Prostate gland (tissue), 2 donors: Measurements from ENCODE around the gene ST6GALNAC3.

Source experiments
- POLR2AphosphoS5 ChIP-seq: sonication (generic); formaldehyde crosslinking; IDR thresholded peaks from one replicate; pipeline ENCODE4 v1.6.1; 2017; ENCODE audit warnings: antibody characterized with exemption
- TF ChIP-seq, protein P1 (sequence below), 4 experiments: fragments of 200-600 bp in 2 of 4; fragments of 450-650 bp in 2 of 4; sonication (generic) in 2 of 4; IDR thresholded peaks; 1 replicate in 3 of 4; 2 replicates in 1 of 4; pipeline ENCODE4 v1.5.1; 2016 to 2019; ENCODE audit warnings: antibody characterized with exemption in 4 of 4, mild to moderate bottlenecking in 2 of 4, moderate library complexity in 2 of 4

DNA sequence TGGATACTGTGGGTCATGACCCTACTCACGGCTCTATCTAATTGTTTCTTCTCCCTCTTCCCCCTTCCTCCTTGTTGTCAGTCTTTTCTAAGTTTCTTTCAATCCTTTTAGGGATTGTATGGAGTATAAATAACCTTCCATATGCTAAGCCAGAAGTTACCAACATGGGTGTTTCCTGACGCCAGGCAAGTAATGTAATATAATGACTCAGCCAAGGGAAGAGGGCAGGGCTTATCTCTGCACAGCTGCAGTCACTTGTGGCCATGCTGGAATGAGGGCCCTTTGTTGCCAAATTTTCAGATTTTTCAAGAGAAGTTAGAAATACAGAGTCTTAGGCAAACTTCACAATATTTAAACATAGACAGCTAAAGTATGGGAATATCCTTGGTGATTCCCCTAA, 194.6 kb downstream of the ST6GALNAC3 start:
- no peak for TF ChIP-seq POLR2AphosphoS5
- TF ChIP-seq, protein P1, sequence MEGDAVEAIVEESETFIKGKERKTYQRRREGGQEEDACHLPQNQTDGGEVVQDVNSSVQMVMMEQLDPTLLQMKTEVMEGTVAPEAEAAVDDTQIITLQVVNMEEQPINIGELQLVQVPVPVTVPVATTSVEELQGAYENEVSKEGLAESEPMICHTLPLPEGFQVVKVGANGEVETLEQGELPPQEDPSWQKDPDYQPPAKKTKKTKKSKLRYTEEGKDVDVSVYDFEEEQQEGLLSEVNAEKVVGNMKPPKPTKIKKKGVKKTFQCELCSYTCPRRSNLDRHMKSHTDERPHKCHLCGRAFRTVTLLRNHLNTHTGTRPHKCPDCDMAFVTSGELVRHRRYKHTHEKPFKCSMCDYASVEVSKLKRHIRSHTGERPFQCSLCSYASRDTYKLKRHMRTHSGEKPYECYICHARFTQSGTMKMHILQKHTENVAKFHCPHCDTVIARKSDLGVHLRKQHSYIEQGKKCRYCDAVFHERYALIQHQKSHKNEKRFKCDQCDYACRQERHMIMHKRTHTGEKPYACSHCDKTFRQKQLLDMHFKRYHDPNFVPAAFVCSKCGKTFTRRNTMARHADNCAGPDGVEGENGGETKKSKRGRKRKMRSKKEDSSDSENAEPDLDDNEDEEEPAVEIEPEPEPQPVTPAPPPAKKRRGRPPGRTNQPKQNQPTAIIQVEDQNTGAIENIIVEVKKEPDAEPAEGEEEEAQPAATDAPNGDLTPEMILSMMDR (IDR thresholded peaks at IDR 0.05) = no peak
